Mesothelial cell of epicardium (in vitro differentiated cells): ENCODE data around the gene HDLBP. TPM values are rescaled to one million over a fixed set of nuclear protein-coding genes. Genes with fewer than 3 reads are reported as not detected.

Experiments used
- DNase-seq, 2 experiments: peaks; one replicate each; pipeline ENCODE4 v3.0.0; 2021; ENCODE audit warnings: low spot score in 2 of 2; ENCODE audit not compliant: unreplicated experiment in 2 of 2
- H3K27ac Mint-ChIP-seq: 2 replicates; pipeline ENCODE4 v1.8.0; 2021; ENCODE audit warnings: mixed read lengths
- H3K27me3 Mint-ChIP-seq: 2 replicates; pipeline ENCODE4 v1.8.0; 2021; ENCODE audit warnings: low read depth, mixed read lengths
- H3K36me3 Mint-ChIP-seq: 2 replicates; pipeline ENCODE4 v1.8.0; 2021; ENCODE audit warnings: mixed read lengths
- H3K4me1 Mint-ChIP-seq: 2 replicates; pipeline ENCODE4 v1.8.0; 2021; ENCODE audit warnings: mixed read lengths
- H3K4me3 Mint-ChIP-seq: 2 replicates; pipeline ENCODE4 v1.8.0; 2021; ENCODE audit warnings: mild to moderate bottlenecking, moderate library complexity, mixed read lengths
- H3K9me3 Mint-ChIP-seq: 2 replicates; pipeline ENCODE4 v1.8.0; 2021; ENCODE audit warnings: mixed read lengths
- CTCF ChIP-seq: fragments of 200-600 bp; sonication (generic); IDR thresholded peaks from one replicate; pipeline ENCODE4 v1.5.0; 2021; ENCODE audit warnings: antibody characterized with exemption; ENCODE audit not compliant: unreplicated experiment
- total RNA-seq: library from RNA; stranded (reverse); gene quantifications from 3 replicates; pipeline ENCODE4 v1.2.1, GENCODE V29; 2021

The HDLBP gene
- total RNA-seq, 1 donor from 2014 or later: 484 TPM

GRCh38 chr2:241357531-241357930, 42.1 kb upstream of the HDLBP start:
- peaks cover 23% of the 10 kb centered on the region for H3K4me1 Mint-ChIP-seq
- no peak for TF ChIP-seq CTCF
- peak overlapping the region; percentile 84 for H3K27ac Mint-ChIP-seq
- H3K9me3 Mint-ChIP-seq: no peaks in the 10 kb centered on the region
- no peaks in the 10 kb centered on the region for H3K27me3 Mint-ChIP-seq
- peaks cover 8% of the 10 kb centered on the region for H3K36me3 Mint-ChIP-seq
- no peak for DNase-seq
- H3K4me3 Mint-ChIP-seq: peak overlapping the region; percentile 76

DNA sequence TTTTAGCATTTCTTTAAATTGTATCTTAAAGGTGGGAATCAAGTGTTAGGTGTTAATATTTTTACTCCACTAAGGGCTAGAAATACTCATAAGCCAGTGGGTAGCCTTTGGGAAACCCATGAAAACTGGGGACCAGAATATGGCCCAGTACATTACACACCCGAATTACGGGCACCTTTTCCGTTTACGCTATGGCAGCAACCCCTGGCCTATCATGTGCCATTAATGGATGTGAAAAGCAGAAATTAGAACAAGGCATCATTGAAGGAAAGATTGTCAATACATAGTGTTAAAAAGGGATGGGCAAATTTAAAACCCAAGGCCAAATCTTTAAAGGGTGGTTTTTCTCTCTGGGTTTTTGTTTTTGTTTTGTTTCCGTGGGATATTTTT, 41.4 kb upstream of the HDLBP start:
- no peak for DNase-seq
- peaks cover 12% of the 10 kb centered on the region for H3K36me3 Mint-ChIP-seq
- H3K4me3 Mint-ChIP-seq: peak overlapping the region; percentile 76
- peak overlapping the region; percentile 84 for H3K27ac Mint-ChIP-seq
- H3K4me1 Mint-ChIP-seq: peaks cover 23% of the 10 kb centered on the region
- no peaks in the 10 kb centered on the region for H3K9me3 Mint-ChIP-seq
- H3K27me3 Mint-ChIP-seq: no peaks in the 10 kb centered on the region
- no peak for TF ChIP-seq CTCF

DNA sequence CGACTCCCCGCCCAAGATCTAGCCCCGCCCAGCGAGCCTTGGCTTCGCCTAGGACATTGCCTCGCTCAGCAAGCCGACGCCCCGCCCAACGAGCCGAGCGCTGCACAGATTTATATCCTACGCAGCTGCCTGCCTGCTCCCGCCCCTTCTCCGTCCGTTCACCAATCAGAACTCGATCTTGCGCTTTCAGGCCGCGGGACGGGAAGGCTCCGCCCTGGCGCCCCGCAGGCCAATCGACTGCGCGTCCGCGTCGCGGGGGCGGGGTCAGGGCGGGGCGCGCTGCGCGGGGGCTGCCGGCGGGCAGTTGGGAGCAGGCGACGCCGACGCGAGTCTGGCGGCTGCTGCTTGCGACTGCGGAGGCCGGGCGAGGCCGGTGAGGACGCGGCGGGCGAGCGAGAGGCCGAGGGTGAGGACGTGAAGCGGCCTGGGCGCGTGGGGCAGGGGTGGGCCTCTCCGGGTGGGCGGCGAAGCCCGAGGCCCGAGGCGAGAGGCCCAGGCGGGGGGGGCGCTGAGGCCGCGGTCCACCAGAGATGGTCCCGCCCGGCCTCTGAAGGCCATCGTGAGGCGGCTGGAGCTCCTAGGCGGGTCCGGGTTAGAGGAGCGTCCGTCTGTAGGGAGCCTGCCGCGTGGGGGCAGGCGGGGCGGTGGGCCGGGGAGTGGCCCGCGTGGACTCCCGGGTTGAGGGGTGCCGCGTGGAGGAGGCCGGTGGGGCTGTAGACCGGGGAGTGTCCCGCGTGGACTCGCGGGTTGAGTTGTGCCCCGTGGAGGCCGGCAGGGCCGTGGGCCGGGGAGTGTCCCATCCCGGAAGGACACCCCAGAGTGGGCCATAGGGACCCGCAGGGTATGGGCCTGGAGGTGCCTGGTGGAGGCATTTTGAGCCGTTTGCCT, 40.8 kb upstream of the HDLBP start, which contains the start of gene FARP2:
TSS of gene FARP2 (plus strand) at position 303 of the 888 bp plus-strand sequence. CDS start 16,823 bp downstream, outside the sequence.
- H3K4me1 Mint-ChIP-seq: peaks cover 20% of the 10 kb centered on the region
- TF ChIP-seq CTCF: no peak
- peak within 1 kb of the TSS; percentile 84 for H3K27ac Mint-ChIP-seq
- no peaks in the 10 kb centered on the region for H3K9me3 Mint-ChIP-seq
- H3K4me3 Mint-ChIP-seq: peak within 1 kb of the TSS; percentile 76
- DNase-seq: peak; percentile 98 to 99
- H3K36me3 Mint-ChIP-seq: peaks cover 12% of the 10 kb centered on the region
- no peaks in the 10 kb centered on the region for H3K27me3 Mint-ChIP-seq

- Mint-ChIP-seq H3K9me3 (no peaks in the 10 kb centered on the region), H3K4me1 (peaks cover 19% of the 10 kb centered on the region), H3K36me3 (peaks cover 20% of the 10 kb centered on the region), H3K4me3 (peak overlapping the region; percentile 51), H3K27ac (peak overlapping the region; percentile 84), H3K27me3 (no peaks in the 10 kb centered on the region)
- DNase-seq: peak; percentile 51 to 80
- no peak for TF ChIP-seq CTCF
Measured at GRCh38 chr2:241354668-241355658, 39.5 kb upstream of the HDLBP start.

- DNase-seq: no peak
- no peaks in the 10 kb centered on the region for H3K27me3 Mint-ChIP-seq
- peak overlapping the region; percentile 62 for H3K27ac Mint-ChIP-seq
- TF ChIP-seq CTCF: no peak
- peaks cover 29% of the 10 kb centered on the region for H3K36me3 Mint-ChIP-seq
- H3K4me3 Mint-ChIP-seq: no peak overlapping the region
- peaks cover 11% of the 10 kb centered on the region for H3K4me1 Mint-ChIP-seq
- no peaks in the 10 kb centered on the region for H3K9me3 Mint-ChIP-seq
Measured at GRCh38 chr2:241352227-241352626, 36.8 kb upstream of the HDLBP start.
